H9 (cell line): ENCODE data around the gene ASTN2. TPM values are rescaled to one million over a fixed set of nuclear protein-coding genes. Genes with fewer than 3 reads are reported as not detected.

Experiments used
- DNase-seq: peaks from one replicate; pipeline ENCODE4 v3.0.0-alpha.2; 2017
- H2AFZ ChIP-seq: one replicate; pipeline ENCODE4 v1.6.1; 2013; ENCODE audit warnings: mild to moderate bottlenecking, low read length, control low read depth, moderate library complexity
- H2AK5ac ChIP-seq: 2 replicates; pipeline ENCODE4 v1.6.1; 2013; ENCODE audit warnings: low read length, control low read depth, mixed read lengths; ENCODE audit not compliant: insufficient read length
- H2BK120ac ChIP-seq: one replicate; pipeline ENCODE4 v1.6.1; 2013; ENCODE audit warnings: low read depth, mild to moderate bottlenecking, low read length, control low read depth, inconsistent platforms; ENCODE audit not compliant: poor library complexity, severe bottlenecking
- H2BK12ac ChIP-seq: 2 replicates; pipeline ENCODE4 v1.6.1; 2013; ENCODE audit warnings: low read length, control low read depth, mixed read lengths, low read depth; ENCODE audit not compliant: insufficient read length
- H2BK15ac ChIP-seq: 2 replicates; pipeline ENCODE4 v1.6.1; 2013; ENCODE audit warnings: low read depth, low read length, control low read depth
- H2BK20ac ChIP-seq: one replicate; pipeline ENCODE4 v1.6.1; 2013; ENCODE audit warnings: low read depth, mild to moderate bottlenecking, low read length, control low read depth, inconsistent platforms; ENCODE audit not compliant: poor library complexity, severe bottlenecking
- H2BK5ac ChIP-seq: 2 replicates; pipeline ENCODE4 v1.6.1; 2013; ENCODE audit warnings: low read length, control low read depth, mixed read lengths; ENCODE audit not compliant: insufficient read length
- H3K14ac ChIP-seq: 2 replicates; pipeline ENCODE4 v1.6.1; 2013; ENCODE audit warnings: low read length, control low read depth; ENCODE audit not compliant: insufficient read depth
- H3K18ac ChIP-seq: 2 replicates; pipeline ENCODE4 v1.6.1; 2013; ENCODE audit warnings: low read depth, mild to moderate bottlenecking, mixed read lengths, low read length, control low read depth; ENCODE audit not compliant: insufficient read length
- H3K23ac ChIP-seq: 2 replicates; pipeline ENCODE4 v1.6.1; 2013; ENCODE audit warnings: low read length, control low read depth, mixed read lengths, low read depth; ENCODE audit not compliant: insufficient read length
- H3K23me2 ChIP-seq: 2 replicates; pipeline ENCODE4 v1.6.1; 2013; ENCODE audit warnings: low read depth, mild to moderate bottlenecking, mixed read lengths, low read length, control low read depth; ENCODE audit not compliant: insufficient read length, poor library complexity, severe bottlenecking
- H3K27ac ChIP-seq: 2 replicates; pipeline ENCODE4 v1.5.1; 2013; ENCODE audit warnings: low read length, control low read depth, mixed read lengths, low read depth; ENCODE audit not compliant: insufficient read length
- H3K27me3 ChIP-seq: 2 replicates; pipeline ENCODE4 v1.6.1; 2013; ENCODE audit warnings: low read length, control low read depth, inconsistent platforms; ENCODE audit not compliant: insufficient read depth
- H3K4ac ChIP-seq: 2 replicates; pipeline ENCODE4 v1.6.1; 2013; ENCODE audit warnings: low read depth, mild to moderate bottlenecking, control low read depth, inconsistent platforms, low read length, moderate library complexity
- H3K4me1 ChIP-seq: 2 replicates; pipeline ENCODE4 v1.6.1; 2013; ENCODE audit warnings: low read length, control low read depth, inconsistent platforms; ENCODE audit not compliant: insufficient read depth
- H3K4me2 ChIP-seq: 2 replicates; pipeline ENCODE4 v1.6.1; 2013; ENCODE audit warnings: low read length, control low read depth, mixed read lengths; ENCODE audit not compliant: insufficient read length, insufficient read depth
- H3K56ac ChIP-seq: 2 replicates; pipeline ENCODE4 v1.6.1; 2013; ENCODE audit warnings: low read depth, mild to moderate bottlenecking, mixed read lengths, low read length, control low read depth; ENCODE audit not compliant: insufficient read length
- H3K79me1 ChIP-seq: 2 replicates; pipeline ENCODE4 v1.6.1; 2013; ENCODE audit warnings: low read depth, mild to moderate bottlenecking, moderate library complexity, low read length, control low read depth, inconsistent platforms; ENCODE audit not compliant: insufficient read depth, poor library complexity, severe bottlenecking
- H3K79me2 ChIP-seq: 2 replicates; pipeline ENCODE4 v1.6.1; 2013; ENCODE audit warnings: low read length, control low read depth, inconsistent platforms; ENCODE audit not compliant: insufficient read depth
- H3K9ac ChIP-seq: 2 replicates; pipeline ENCODE4 v1.6.1; 2013; ENCODE audit warnings: low read length, control low read depth, mixed read lengths; ENCODE audit not compliant: insufficient read length; ENCODE audit errors: extremely low read depth
- H3K9me3 ChIP-seq: one replicate; pipeline ENCODE4 v1.6.1; 2013; ENCODE audit warnings: low read depth, low read length, inconsistent platforms; ENCODE audit not compliant: control insufficient read depth
- H3T11ph ChIP-seq: one replicate; pipeline ENCODE4 v1.6.1; 2013; ENCODE audit warnings: mild to moderate bottlenecking, low read length, control low read depth, inconsistent platforms
- H4K20me1 ChIP-seq: one replicate; pipeline ENCODE4 v1.6.1; 2013; ENCODE audit not compliant: control insufficient read depth, insufficient read length, insufficient read depth
- H4K5ac ChIP-seq: 2 replicates; pipeline ENCODE4 v1.6.1; 2013; ENCODE audit warnings: low read depth, mild to moderate bottlenecking, mixed read lengths, low read length, control low read depth; ENCODE audit not compliant: insufficient read length
- H4K8ac ChIP-seq: replicated peaks from 2 replicates; pipeline ENCODE4 v1.6.1; 2013; ENCODE audit warnings: low read length, control low read depth, mixed read lengths, low read depth; ENCODE audit not compliant: insufficient read length
- H4K91ac ChIP-seq: 2 replicates; pipeline ENCODE4 v1.6.1; 2013; ENCODE audit warnings: low read depth, mild to moderate bottlenecking, moderate library complexity, mixed read lengths, low read length, control low read depth; ENCODE audit not compliant: insufficient read length
- H3K27ac Mint-ChIP-seq, 3 experiments: 2 replicates in 2 of 3; 3 replicates in 1 of 3; pipeline ENCODE4 v1.8.0; 2020 to 2021; ENCODE audit warnings: mixed read lengths in 3 of 3, mild to moderate bottlenecking in 1 of 3, moderate library complexity in 1 of 3
- H3K27me3 Mint-ChIP-seq: 2 replicates; pipeline ENCODE4 v1.8.0; 2021; ENCODE audit warnings: low read depth, mild to moderate bottlenecking, moderate library complexity, mixed read lengths
- H3K36me3 Mint-ChIP-seq, 3 experiments: 2 replicates in 2 of 3; 3 replicates in 1 of 3; pipeline ENCODE4 v1.8.0; 2020 to 2021; ENCODE audit warnings: low read depth in 3 of 3, mixed read lengths in 3 of 3; ENCODE audit not compliant: insufficient read depth in 1 of 3
- H3K4me1 Mint-ChIP-seq, 2 experiments: 2 replicates each; pipeline ENCODE4 v1.8.0; 2020; ENCODE audit warnings: mixed read lengths in 2 of 2
- H3K4me3 Mint-ChIP-seq, 2 experiments: 2 replicates in 1 of 2; 3 replicates in 1 of 2; pipeline ENCODE4 v1.8.0; 2020 to 2021; ENCODE audit warnings: mild to moderate bottlenecking in 2 of 2, mixed read lengths in 2 of 2, moderate library complexity in 1 of 2
- H3K9me3 Mint-ChIP-seq, 2 experiments: 2 replicates in 1 of 2; 3 replicates in 1 of 2; pipeline ENCODE4 v1.8.0; 2020; ENCODE audit warnings: mild to moderate bottlenecking in 2 of 2, mixed read lengths in 2 of 2, moderate library complexity in 1 of 2
- CTCF ChIP-seq: fragments of 200-600 bp; sonication (generic); conservative IDR thresholded peaks from 3 replicates; pipeline ENCODE4 v1.8.0; 2021; ENCODE audit warnings: antibody characterized with exemption, mild to moderate bottlenecking
- WGBS: extraction: QIAGEN DNeasy Blood & Tissue Kit; methylation state at CpG from one replicate; pipeline ENCODE4 v1.1.7; 2013; ENCODE audit warnings: missing lambda C conversion rate, low lambda C conversion rate, mixed read lengths; ENCODE audit not compliant: insufficient read length; ENCODE audit errors: extremely low coverage; 5-methylcytosine and 5-hydroxymethylcytosine counted together
- total RNA-seq: library from RNA; stranded (reverse); gene quantifications from 2 replicates; pipeline ENCODE4 v1.2.1, GENCODE V29; 2021

The ASTN2 gene
- total RNA-seq, 1 experiment from 2014 or later: 9.7 TPM

DNA sequence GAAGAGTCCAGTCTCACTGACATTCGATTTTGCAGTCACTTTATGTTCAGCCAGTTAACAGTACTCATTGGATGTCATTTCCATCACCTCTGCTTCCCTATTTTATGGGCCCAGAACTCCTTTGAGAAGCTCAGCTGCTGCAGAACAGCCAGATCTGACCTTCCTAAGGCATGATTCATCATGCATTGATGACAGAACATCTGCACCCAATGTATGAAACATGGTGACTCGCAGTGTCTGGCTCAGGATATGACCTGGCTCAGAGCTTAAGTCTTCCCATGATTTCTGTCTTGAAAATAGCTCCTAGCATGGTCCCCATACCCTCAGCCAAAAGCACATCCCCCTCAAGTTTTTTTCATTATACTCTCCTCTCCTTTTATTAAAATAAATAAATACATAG lies 820.3 kb downstream of the ASTN2 start:
- H3K14ac ChIP-seq: no peak overlapping the region
- H4K91ac ChIP-seq: no peak overlapping the region
- no peak overlapping the region for H3K56ac ChIP-seq
- H3K4me1 ChIP-seq: no peaks in the 10 kb centered on the region
- Mint-ChIP-seq H3K4me1 (peaks cover 1 to 3% of the 10 kb centered on the region in 2 experiments; a peak in 2 of 4 replicates), H3K4me3 (no peak overlapping the region), H3K27ac (no peak overlapping the region), H3K27me3 (no peaks in the 10 kb centered on the region), H3K9me3 (no peaks in the 10 kb centered on the region), H3K36me3 (no peaks in the 10 kb centered on the region; a peak in 1 of 7 replicates)
- H2BK20ac ChIP-seq: no peak overlapping the region
- no peak overlapping the region for H3K4me2 ChIP-seq
- DNase-seq: no peak
- H2BK15ac ChIP-seq: no peak overlapping the region
- no peaks in the 10 kb centered on the region for H4K20me1 ChIP-seq
- no CpG with 5 or more reads among the region's 2 CpGs for WGBS
- no peaks in the 10 kb centered on the region for H3K79me1 ChIP-seq
- no peak overlapping the region for H3K23ac ChIP-seq
- no peaks in the 10 kb centered on the region for H3K9me3 ChIP-seq
- H3K23me2 ChIP-seq: no peaks in the 10 kb centered on the region
- no peak overlapping the region for H3K18ac ChIP-seq
- no peaks in the 10 kb centered on the region for H3K27me3 ChIP-seq
- H3T11ph ChIP-seq: no peak overlapping the region
- H4K5ac ChIP-seq: no peak overlapping the region
- no peak overlapping the region for H3K4ac ChIP-seq
- H2BK120ac ChIP-seq: no peak overlapping the region
- TF ChIP-seq CTCF: no peak
- H2BK5ac ChIP-seq: no peak overlapping the region
- H3K27ac ChIP-seq: no peak overlapping the region
- H3K9ac ChIP-seq: no peak overlapping the region
- no peaks in the 10 kb centered on the region for H3K79me2 ChIP-seq
- H2AFZ ChIP-seq: no peak overlapping the region
- no peak overlapping the region for H4K8ac ChIP-seq
- no peak overlapping the region for H2BK12ac ChIP-seq
- no peak overlapping the region for H2AK5ac ChIP-seq
